Measurements from ENCODE around the gene TLE1.

Gene TLE1

DNA sequence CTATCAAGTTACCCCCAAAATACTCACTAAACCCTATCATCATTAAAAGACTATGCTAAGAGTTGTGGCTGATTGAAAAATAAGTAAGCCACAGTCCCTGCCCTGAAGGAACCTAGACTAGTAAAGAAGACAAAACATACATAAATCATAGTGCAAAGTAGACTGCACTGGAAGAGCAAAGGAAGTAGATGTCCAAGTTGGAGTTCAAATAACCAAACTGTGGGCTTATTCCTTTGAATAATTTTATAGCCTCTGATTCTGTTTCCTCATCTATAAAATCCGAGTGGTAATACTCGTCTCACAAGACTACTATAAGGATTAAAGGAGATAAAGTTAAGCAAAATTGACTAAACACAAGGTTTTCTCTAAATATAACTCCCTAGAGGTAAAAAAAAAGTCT lies 140.4 kb downstream of the TLE1 start:
- Mint-ChIP-seq H3K36me3 (no peaks in the 10 kb centered on the region), H3K27ac (no peak overlapping the region), H3K4me1 (no peaks in the 10 kb centered on the region), H3K9me3 (no peaks in the 10 kb centered on the region), H3K4me3 (no peak overlapping the region), H3K27me3 (peaks cover 2% of the 10 kb centered on the region)

DNA sequence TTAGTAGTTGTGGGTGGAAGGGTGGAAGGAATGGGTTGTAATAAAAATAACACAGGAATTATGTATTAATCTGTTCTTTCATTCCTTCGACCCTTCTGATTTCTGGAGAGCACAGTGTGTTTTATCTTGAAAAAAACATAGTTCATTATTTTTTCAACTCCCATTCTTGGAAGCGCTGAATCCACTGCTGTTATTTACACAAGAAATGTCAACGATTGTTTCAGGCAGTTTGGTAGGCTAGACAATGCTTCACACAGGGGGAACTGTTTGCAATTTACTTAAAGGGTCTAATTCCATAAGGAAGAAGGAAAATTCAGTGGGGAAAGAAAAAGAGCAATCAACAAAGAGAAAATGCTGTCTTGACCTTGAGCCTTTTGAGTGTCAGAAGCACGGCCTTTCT lies 142.9 kb downstream of the TLE1 start:
- Mint-ChIP-seq H3K4me3 (no peak overlapping the region), H3K9me3 (no peaks in the 10 kb centered on the region), H3K4me1 (no peaks in the 10 kb centered on the region), H3K27ac (no peak overlapping the region), H3K36me3 (no peaks in the 10 kb centered on the region), H3K27me3 (peaks cover 2% of the 10 kb centered on the region)

DNA sequence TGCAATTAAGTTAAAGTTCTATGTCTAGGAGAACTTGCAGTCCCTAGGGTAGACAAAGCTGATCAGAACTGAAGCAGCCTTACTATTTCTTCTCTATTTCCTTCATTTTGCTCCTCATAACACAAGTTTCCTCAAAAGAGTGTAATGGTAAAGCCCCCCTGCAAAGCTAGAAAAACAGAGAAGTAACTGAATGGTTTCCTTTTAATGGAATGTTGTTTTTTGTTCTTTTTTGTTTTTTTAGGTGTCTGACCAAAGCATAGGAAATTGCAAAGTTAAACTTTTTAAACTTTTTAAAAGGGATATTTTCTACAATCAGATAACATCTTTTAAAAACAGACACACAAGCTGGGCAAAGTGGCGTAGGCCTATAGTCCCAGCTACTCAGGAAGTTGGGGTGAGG lies 145.7 kb downstream of the TLE1 start:
- Mint-ChIP-seq H3K9me3 (no peaks in the 10 kb centered on the region), H3K27me3 (peaks cover 2% of the 10 kb centered on the region), H3K27ac (no peak overlapping the region), H3K4me1 (no peaks in the 10 kb centered on the region), H3K36me3 (no peaks in the 10 kb centered on the region), H3K4me3 (no peak overlapping the region)

DNA sequence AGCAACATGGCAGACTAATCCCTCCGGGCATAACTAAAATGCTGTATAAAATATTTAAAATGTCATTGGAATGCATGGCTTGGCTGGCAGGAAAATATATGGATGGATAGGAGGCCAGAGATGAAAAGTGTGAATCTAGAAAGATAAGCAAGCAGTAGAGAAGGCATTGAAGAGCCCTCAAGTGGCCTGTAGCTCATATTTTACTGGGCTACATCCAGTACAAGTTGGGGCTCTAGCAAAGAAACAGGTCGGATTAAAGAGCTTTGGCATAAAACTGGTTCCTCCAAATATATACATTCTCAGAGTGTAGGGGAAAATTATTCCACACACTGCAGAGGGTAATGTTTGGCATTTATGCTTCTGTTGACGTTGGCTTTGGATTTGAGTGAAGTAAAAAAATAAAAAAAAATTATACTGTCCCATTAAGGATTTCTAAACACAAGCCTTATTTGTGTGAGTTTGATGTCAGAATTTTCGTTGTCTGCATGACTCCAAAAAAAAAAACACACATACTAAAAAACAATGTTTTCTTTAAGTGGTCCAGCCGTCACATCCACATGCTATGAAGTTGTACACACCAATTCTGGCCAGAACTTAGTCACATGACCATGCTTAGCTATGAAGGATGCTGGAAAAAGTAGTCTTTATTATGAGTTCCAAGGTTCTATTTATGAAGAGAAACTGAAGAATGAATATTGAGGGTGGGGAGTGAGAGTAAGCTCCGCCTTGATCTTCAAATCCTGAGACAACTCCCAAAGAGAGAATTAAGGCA lies 147.0 kb downstream of the TLE1 start:
- Mint-ChIP-seq H3K27ac (no peak overlapping the region), H3K27me3 (peaks cover 1% of the 10 kb centered on the region), H3K4me3 (no peak overlapping the region), H3K9me3 (no peaks in the 10 kb centered on the region), H3K4me1 (no peaks in the 10 kb centered on the region), H3K36me3 (no peaks in the 10 kb centered on the region)

DNA sequence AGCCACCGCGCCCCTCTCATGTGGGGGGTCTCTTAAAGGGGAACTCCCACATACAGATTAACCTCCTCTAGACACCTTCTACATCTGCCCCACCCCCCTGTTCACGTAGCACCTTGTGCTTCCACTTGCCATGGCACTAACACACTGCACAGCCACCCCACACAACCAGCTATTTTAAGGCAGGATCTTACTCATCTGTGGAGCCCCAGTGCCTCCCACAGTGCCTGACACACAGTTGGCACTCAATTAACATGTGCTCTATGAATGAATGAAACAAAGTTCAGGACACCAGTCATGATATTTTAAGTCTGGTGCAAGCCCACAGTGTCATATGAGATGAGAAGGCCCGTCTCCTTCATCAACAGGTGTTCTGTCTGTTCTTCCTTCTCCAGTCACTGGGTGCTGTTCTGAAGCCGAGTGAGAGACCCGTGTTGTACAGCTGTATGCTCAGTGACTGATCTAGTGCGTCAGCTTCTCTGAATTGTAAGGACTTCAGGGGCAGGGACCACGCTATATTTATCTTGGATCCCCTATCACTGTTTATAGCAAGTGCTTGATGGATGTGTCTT lies 149.1 kb downstream of the TLE1 start:
- no peak overlapping the region for H3K4me3 Mint-ChIP-seq
- H3K4me1 Mint-ChIP-seq, result no peaks in the 10 kb centered on the region
- no peaks in the 10 kb centered on the region for H3K36me3 Mint-ChIP-seq
- no peaks in the 10 kb centered on the region for H3K27me3 Mint-ChIP-seq
- H3K27ac Mint-ChIP-seq, result no peak overlapping the region
- no peaks in the 10 kb centered on the region for H3K9me3 Mint-ChIP-seq

- no peak overlapping the region for H3K27ac Mint-ChIP-seq
- H3K27me3 Mint-ChIP-seq, result no peaks in the 10 kb centered on the region
- no peaks in the 10 kb centered on the region for H3K4me1 Mint-ChIP-seq
- no peaks in the 10 kb centered on the region for H3K9me3 Mint-ChIP-seq
- H3K4me3 Mint-ChIP-seq, result no peak overlapping the region
- H3K36me3 Mint-ChIP-seq, result no peaks in the 10 kb centered on the region
These were observed 150.0 kb downstream of the TLE1 start for GRCh38 chr9:81539317-81539716.

DNA sequence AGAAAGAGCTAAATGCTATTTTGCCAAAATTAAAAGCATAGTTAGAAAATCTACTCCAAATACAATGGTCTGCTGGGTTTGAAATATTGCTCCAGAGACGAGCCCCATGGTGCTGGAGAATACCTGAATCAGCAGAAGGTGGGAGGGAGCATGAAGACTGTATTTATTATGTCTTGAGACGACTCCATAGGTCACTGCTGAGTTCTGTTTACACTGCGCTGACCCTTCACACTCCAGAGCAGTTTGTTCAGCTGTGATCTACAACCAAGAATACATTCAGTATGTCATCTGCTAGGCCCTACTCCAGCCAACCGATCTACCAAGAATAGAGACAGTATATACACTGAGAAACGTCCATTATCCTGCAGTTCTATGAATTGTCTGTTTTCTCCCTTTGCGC lies 150.5 kb downstream of the TLE1 start:
- Mint-ChIP-seq H3K4me1 (no peaks in the 10 kb centered on the region), H3K27me3 (no peaks in the 10 kb centered on the region), H3K27ac (no peak overlapping the region), H3K9me3 (no peaks in the 10 kb centered on the region), H3K4me3 (no peak overlapping the region), H3K36me3 (no peaks in the 10 kb centered on the region)

GRCh38 chr9:81537964-81538363 lies 151.4 kb downstream of the TLE1 start:
- Mint-ChIP-seq H3K27me3 (no peaks in the 10 kb centered on the region), H3K4me3 (no peak overlapping the region), H3K4me1 (no peaks in the 10 kb centered on the region), H3K9me3 (no peaks in the 10 kb centered on the region), H3K27ac (no peak overlapping the region), H3K36me3 (no peaks in the 10 kb centered on the region)

DNA sequence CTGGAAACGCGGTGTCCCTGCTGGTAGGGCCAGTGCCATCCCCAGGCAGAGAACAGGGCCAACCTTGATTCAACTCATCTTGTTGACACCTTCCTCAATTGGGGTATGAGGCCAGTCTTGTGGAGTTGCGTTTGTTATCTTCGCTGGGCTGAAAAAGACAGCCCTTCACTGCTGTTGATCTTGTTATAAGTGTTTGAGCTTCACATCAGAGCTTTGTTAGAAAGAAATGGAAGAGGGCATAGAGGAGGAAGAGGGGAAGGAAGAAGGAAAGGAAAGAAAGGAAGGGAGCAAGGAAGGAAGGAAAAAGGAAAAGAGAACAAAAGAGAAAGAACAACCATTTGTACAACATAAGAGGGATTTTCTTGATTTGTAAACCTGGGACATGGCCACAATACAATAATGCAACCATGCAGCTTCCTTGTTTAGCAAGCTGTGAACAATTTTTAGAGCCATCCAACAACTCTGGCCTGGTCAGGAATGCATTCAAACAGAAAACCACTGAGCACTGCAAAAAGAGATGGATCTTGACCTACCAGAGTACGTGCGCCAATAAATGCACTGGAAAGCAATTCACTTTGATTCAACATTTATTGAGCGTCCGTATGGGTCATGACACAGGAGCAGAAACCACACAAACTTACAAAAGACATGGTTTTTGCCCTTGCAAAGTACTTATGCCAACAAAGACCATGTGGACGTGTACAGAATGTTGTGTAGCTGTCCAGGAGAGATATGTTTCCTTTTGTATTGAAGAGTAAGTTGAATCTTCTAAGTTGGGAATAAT lies 152.9 kb downstream of the TLE1 start:
- Mint-ChIP-seq H3K36me3 (no peaks in the 10 kb centered on the region), H3K27me3 (no peaks in the 10 kb centered on the region), H3K4me3 (no peak overlapping the region), H3K4me1 (no peaks in the 10 kb centered on the region), H3K27ac (no peak overlapping the region), H3K9me3 (no peaks in the 10 kb centered on the region)

DNA sequence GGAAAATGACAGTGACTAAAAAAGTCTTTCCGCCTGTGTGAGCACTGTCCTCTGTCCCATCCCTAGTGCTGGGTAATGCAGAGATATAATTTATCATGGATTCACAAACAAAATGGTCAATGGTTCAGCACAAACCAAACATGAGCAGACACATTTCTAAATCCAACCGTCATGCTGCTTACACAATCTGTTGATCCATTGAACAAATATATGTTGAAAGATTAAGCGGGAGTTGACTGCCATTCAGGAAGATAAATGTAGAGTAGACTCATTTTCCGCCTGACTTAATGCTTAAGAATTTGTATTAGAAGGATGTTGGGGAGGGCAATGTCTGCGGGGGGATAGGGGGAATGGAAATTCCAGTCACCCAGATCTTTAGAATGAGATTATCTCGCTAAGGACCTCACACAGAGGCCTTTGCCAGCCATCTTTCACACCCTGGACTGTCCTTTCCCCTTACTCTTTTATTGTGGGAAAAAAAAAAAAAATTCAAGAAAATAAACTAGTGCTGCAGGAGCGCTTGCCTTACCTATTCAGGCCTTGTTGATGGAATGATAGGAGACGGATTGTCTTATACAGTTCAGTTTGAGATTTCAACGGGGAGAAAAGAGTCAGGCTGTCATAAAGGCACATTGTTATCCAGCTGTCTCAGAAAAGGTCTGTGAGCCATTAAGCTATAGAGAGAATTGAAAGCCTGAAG lies 153.7 kb downstream of the TLE1 start:
- no peaks in the 10 kb centered on the region for H3K9me3 Mint-ChIP-seq
- H3K27ac Mint-ChIP-seq, result no peak overlapping the region
- peaks cover 2% of the 10 kb centered on the region for H3K27me3 Mint-ChIP-seq
- no peaks in the 10 kb centered on the region for H3K4me1 Mint-ChIP-seq
- no peak overlapping the region for H3K4me3 Mint-ChIP-seq
- H3K36me3 Mint-ChIP-seq, result no peaks in the 10 kb centered on the region

- Mint-ChIP-seq H3K27ac (no peak overlapping the region), H3K4me3 (no peak overlapping the region), H3K4me1 (no peaks in the 10 kb centered on the region), H3K9me3 (no peaks in the 10 kb centered on the region), H3K27me3 (peaks cover 2% of the 10 kb centered on the region), H3K36me3 (no peaks in the 10 kb centered on the region)
These were observed 155.0 kb downstream of the TLE1 start for GRCh38 chr9:81534138-81534875.
